Left kidney (tissue), 2 donors: ENCODE measurements around the gene CACNA2D4. TPM values are rescaled to one million over a fixed set of nuclear protein-coding genes. Genes with fewer than 3 reads are reported as not detected.

Experiments
- DNase-seq: peaks from one replicate; pipeline ENCODE4 v3.0.0-alpha.2; 2013
- polyA plus RNA-seq: library from polyadenylated mRNA; unstranded; fragments of 120-200 nt; gene quantifications from one replicate; pipeline ENCODE4 v1.2.1, GENCODE V29; 2013; ENCODE audit not compliant: insufficient read length

Gene CACNA2D4
- polyA plus RNA-seq, 1 donor, result 1.9 TPM

GRCh38 chr12:1888923-1889322 is 29.5 kb downstream of the CACNA2D4 start:
- no peak for DNase-seq

- no peak for DNase-seq
These were observed 31.9 kb downstream of the CACNA2D4 start for GRCh38 chr12:1886396-1887008.

- no peak for DNase-seq
These were observed 32.7 kb downstream of the CACNA2D4 start for GRCh38 chr12:1885599-1886245.

- DNase-seq, result no peak
These were observed 33.3 kb downstream of the CACNA2D4 start for GRCh38 chr12:1885082-1885596.

- no peak for DNase-seq
These were observed 33.8 kb downstream of the CACNA2D4 start for GRCh38 chr12:1884651-1885050.

- no peak for DNase-seq
These were observed 34.9 kb downstream of the CACNA2D4 start for GRCh38 chr12:1883513-1883912.

- no peak for DNase-seq
These were observed 35.5 kb downstream of the CACNA2D4 start for GRCh38 chr12:1882850-1883470.

- DNase-seq, result no peak
These were observed 36.0 kb downstream of the CACNA2D4 start for GRCh38 chr12:1882405-1882804.

- no peak for DNase-seq
These were observed 36.5 kb downstream of the CACNA2D4 start for GRCh38 chr12:1881936-1882335.

- no peak for DNase-seq
These were observed 37.2 kb downstream of the CACNA2D4 start for GRCh38 chr12:1881301-1881700.

- no peak for DNase-seq
These were observed 37.6 kb downstream of the CACNA2D4 start for GRCh38 chr12:1880876-1881275.

- no peak for DNase-seq
These were observed 38.2 kb downstream of the CACNA2D4 start for GRCh38 chr12:1880153-1880845.

GRCh38 chr12:1879633-1880032 is 38.8 kb downstream of the CACNA2D4 start:
- DNase-seq, result no peak

- DNase-seq, result no peak
These were observed 39.8 kb downstream of the CACNA2D4 start for GRCh38 chr12:1878695-1879094.

GRCh38 chr12:1878214-1878613 is 40.2 kb downstream of the CACNA2D4 start:
- DNase-seq, result no peak

- DNase-seq, result no peak
These were observed 41.1 kb downstream of the CACNA2D4 start for GRCh38 chr12:1877169-1877878.

GRCh38 chr12:1876086-1876485 is 42.4 kb downstream of the CACNA2D4 start:
- no peak for DNase-seq

- DNase-seq, result no peak
These were observed 42.8 kb downstream of the CACNA2D4 start for GRCh38 chr12:1875608-1876007.

GRCh38 chr12:1873531-1874510 is 44.6 kb downstream of the CACNA2D4 start:
- DNase-seq, result no peak

GRCh38 chr12:1872448-1872847 is 46.0 kb downstream of the CACNA2D4 start:
- DNase-seq, result no peak

GRCh38 chr12:1872001-1872400 is 46.5 kb downstream of the CACNA2D4 start:
- no peak for DNase-seq
